Mesothelial cell of epicardium (in vitro differentiated cells): ENCODE results near the gene KIAA1755. TPM values are rescaled to one million over a fixed set of nuclear protein-coding genes. Genes with fewer than 3 reads are reported as not detected.
"Not testable (repeated sequence)": the region's sequence is repeated elsewhere in the genome, so short reads cannot be mapped to it uniquely, and the experiment has no call there.

ENCODE experiments used
- DNase-seq, 2 experiments: peaks; one replicate each; pipeline ENCODE4 v3.0.0; 2021; ENCODE audit warnings: low spot score in 2 of 2; ENCODE audit not compliant: unreplicated experiment in 2 of 2
- H3K27ac Mint-ChIP-seq: 2 replicates; pipeline ENCODE4 v1.8.0; 2021; ENCODE audit warnings: mixed read lengths
- H3K27me3 Mint-ChIP-seq: 2 replicates; pipeline ENCODE4 v1.8.0; 2021; ENCODE audit warnings: low read depth, mixed read lengths
- H3K36me3 Mint-ChIP-seq: 2 replicates; pipeline ENCODE4 v1.8.0; 2021; ENCODE audit warnings: mixed read lengths
- H3K4me1 Mint-ChIP-seq: 2 replicates; pipeline ENCODE4 v1.8.0; 2021; ENCODE audit warnings: mixed read lengths
- H3K4me3 Mint-ChIP-seq: 2 replicates; pipeline ENCODE4 v1.8.0; 2021; ENCODE audit warnings: mild to moderate bottlenecking, moderate library complexity, mixed read lengths
- H3K9me3 Mint-ChIP-seq: 2 replicates; pipeline ENCODE4 v1.8.0; 2021; ENCODE audit warnings: mixed read lengths
- CTCF ChIP-seq: fragments of 200-600 bp; sonication (generic); IDR thresholded peaks from one replicate; pipeline ENCODE4 v1.5.0; 2021; ENCODE audit warnings: antibody characterized with exemption; ENCODE audit not compliant: unreplicated experiment
- total RNA-seq: library from RNA; stranded (reverse); gene quantifications from 3 replicates; pipeline ENCODE4 v1.2.1, GENCODE V29; 2021

KIAA1755 gene
- total RNA-seq, 1 donor from 2014 or later, result 4.4 TPM

GRCh38 chr20:38256966-38257365 lies 3.6 kb downstream of the KIAA1755 start:
- TF ChIP-seq CTCF, result no peak

GRCh38 chr20:38256021-38256420 lies 4.5 kb downstream of the KIAA1755 start:
- Mint-ChIP-seq H3K9me3 (no peaks in the 10 kb centered on the region), H3K27ac (no peak overlapping the region), H3K36me3 (no peaks in the 10 kb centered on the region), H3K4me1 (peaks cover 14% of the 10 kb centered on the region), H3K4me3 (no peak overlapping the region), H3K27me3 (peaks cover 27% of the 10 kb centered on the region)
- TF ChIP-seq CTCF, result no peak
- no peak for DNase-seq

More at GRCh38 chr20:38256966-38257365, 3.6 kb downstream of the KIAA1755 start:
- peaks cover 16% of the 10 kb centered on the region for H3K4me1 Mint-ChIP-seq
- no peaks in the 10 kb centered on the region for H3K36me3 Mint-ChIP-seq
- no peak overlapping the region for H3K27ac Mint-ChIP-seq
- peaks cover 34% of the 10 kb centered on the region for H3K27me3 Mint-ChIP-seq
- no peak for DNase-seq
- no peaks in the 10 kb centered on the region for H3K9me3 Mint-ChIP-seq
- H3K4me3 Mint-ChIP-seq, result no peak overlapping the region

- peaks cover 11% of the 10 kb centered on the region for H3K4me1 Mint-ChIP-seq
- no peak overlapping the region for H3K27ac Mint-ChIP-seq
- DNase-seq, result no peak
- TF ChIP-seq CTCF, result no peak
- no peak overlapping the region for H3K4me3 Mint-ChIP-seq
- H3K36me3 Mint-ChIP-seq, result no peaks in the 10 kb centered on the region
- peaks cover 22% of the 10 kb centered on the region for H3K27me3 Mint-ChIP-seq
- no peaks in the 10 kb centered on the region for H3K9me3 Mint-ChIP-seq
Observed at GRCh38 chr20:38255393-38255792, 5.1 kb downstream of the KIAA1755 start.

- not testable (repeated sequence) for H3K36me3 Mint-ChIP-seq, H3K4me1 Mint-ChIP-seq, DNase-seq, H3K27ac Mint-ChIP-seq, H3K4me3 Mint-ChIP-seq, H3K9me3 Mint-ChIP-seq
- peaks cover 14% of the 10 kb centered on the region for H3K27me3 Mint-ChIP-seq
Observed at GRCh38 chr20:38254621-38255020, 5.9 kb downstream of the KIAA1755 start.

- peaks cover 4% of the 10 kb centered on the region for H3K27me3 Mint-ChIP-seq
- no peak for DNase-seq
- H3K36me3 Mint-ChIP-seq, result no peaks in the 10 kb centered on the region
- no peaks in the 10 kb centered on the region for H3K9me3 Mint-ChIP-seq
- TF ChIP-seq CTCF, result no peak
- no peak overlapping the region for H3K4me3 Mint-ChIP-seq
- H3K4me1 Mint-ChIP-seq, result peaks cover 7% of the 10 kb centered on the region
- H3K27ac Mint-ChIP-seq, result no peak overlapping the region
Observed at GRCh38 chr20:38253571-38253970, 7.0 kb downstream of the KIAA1755 start.

GRCh38 chr20:38252292-38253288 lies 7.9 kb downstream of the KIAA1755 start:
- peak overlapping the region; percentile 43 for H3K27ac Mint-ChIP-seq
- no peaks in the 10 kb centered on the region for H3K27me3 Mint-ChIP-seq
- no peak overlapping the region for H3K4me3 Mint-ChIP-seq
- H3K36me3 Mint-ChIP-seq, result no peaks in the 10 kb centered on the region
- no peak for TF ChIP-seq CTCF
- no peak for DNase-seq
- H3K9me3 Mint-ChIP-seq, result no peaks in the 10 kb centered on the region
- peaks cover 7% of the 10 kb centered on the region for H3K4me1 Mint-ChIP-seq

- not testable (repeated sequence) for H3K27me3 Mint-ChIP-seq, H3K4me3 Mint-ChIP-seq, H3K9me3 Mint-ChIP-seq, H3K36me3 Mint-ChIP-seq, H3K27ac Mint-ChIP-seq, DNase-seq
- H3K4me1 Mint-ChIP-seq, result peaks cover 18% of the 10 kb centered on the region
Observed at GRCh38 chr20:38251441-38251840, 9.1 kb downstream of the KIAA1755 start.
